Measurements from ENCODE around the gene PDLIM7. TPM values are rescaled to one million over a fixed set of nuclear protein-coding genes. Genes with fewer than 3 reads are reported as not detected.

PDLIM7 gene
- total and polyA plus RNA-seq, 2 of the 4 experiments (the other 2 are of a cell fraction): 70.4 to 534 TPM

DNA sequence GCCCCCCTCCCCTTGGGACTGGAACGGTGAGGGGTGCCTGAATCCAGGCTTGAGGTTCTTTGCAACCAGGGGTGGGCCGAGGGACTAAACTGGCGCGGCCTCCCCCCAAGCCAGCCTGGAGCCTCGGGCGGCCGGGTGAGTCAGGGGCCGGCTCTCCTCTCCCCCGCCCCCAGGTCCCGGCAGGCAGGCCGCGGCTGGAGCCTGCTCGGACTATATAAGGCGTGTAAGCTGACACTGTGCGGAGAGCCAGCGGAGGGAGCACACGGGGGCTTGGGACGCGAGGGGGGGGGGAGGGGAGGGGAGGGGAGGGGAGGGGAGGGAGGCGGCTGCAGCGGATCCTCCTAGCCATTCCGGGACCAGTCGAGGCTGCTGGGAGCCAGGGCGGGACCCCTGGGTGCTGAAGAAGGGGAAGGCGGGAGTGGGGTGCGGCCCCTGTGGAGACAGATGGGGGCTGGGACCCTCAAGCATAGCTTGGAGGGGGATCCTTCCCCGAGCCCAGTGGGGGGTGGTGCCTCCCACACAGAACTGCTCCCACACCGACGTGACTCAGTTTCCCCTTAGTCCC lies 595 bp downstream of the PDLIM7 start:
- Histone ChIP-seq H2AK9ac (replicated peaks; ENCODE audit: low read depth, low read length, poor library complexity) (peak overlapping the region; percentile 100), H3K36me3 (ENCODE audit: control insufficient read depth, insufficient read depth, low read length) (peaks cover 36% of the 10 kb centered on the region), H3K27me3 (ENCODE audit: control insufficient read depth, insufficient read depth, low read length) (no peaks in the 10 kb centered on the region), H3K14ac (replicated peaks; ENCODE audit: low read depth, low read length) (peak overlapping the region; percentile 99), H2AFZ (replicated peaks; ENCODE audit: low read length, poor library complexity) (peak overlapping the region; percentile 82), H3K27ac (ENCODE audit: insufficient read depth, low read length) (peak overlapping the region; percentile 100), H4K91ac (ENCODE audit: insufficient read depth, low read depth, low read length) (peak overlapping the region; percentile 99), H2BK120ac (ENCODE audit: low read depth, low read length) (peak overlapping the region; percentile 93), H4K8ac (ENCODE audit: low read depth in 2 of 2, low read length in 2 of 2) (peak overlapping the region; percentile 96 to 97), H2BK5ac (ENCODE audit: low read depth, low read length, poor library complexity, severe bottlenecking) (peak overlapping the region; percentile 100), H2BK20ac (ENCODE audit: low read depth, low read length) (peak overlapping the region; percentile 41; the same call in 1 of the 2 replicates), H3K9ac (ENCODE audit: low read depth, low read length) (peak overlapping the region; percentile 100), H4K20me1 (ENCODE audit: insufficient read depth, low read length) (peaks cover 52% of the 10 kb centered on the region), H4K5ac (ENCODE audit: low read depth, low read length) (peak overlapping the region; percentile 95), H2BK15ac (ENCODE audit: low read depth, low read length) (peak overlapping the region; percentile 68; the same call in 1 of the 3 replicates), H3K9me1 (ENCODE audit: insufficient read depth, low read length) (peaks cover 9% of the 10 kb centered on the region), H3K4me3 (ENCODE audit: insufficient read depth, low read depth, low read length) (peak overlapping the region; percentile 91), H3K9me3 (ENCODE audit: control insufficient read depth, insufficient read depth, low read length) (no peaks in the 10 kb centered on the region), H3K4ac (ENCODE audit: low read depth, low read length) (peak overlapping the region; percentile 100), H3K4me2 (ENCODE audit: low read depth, low read length) (peak overlapping the region; percentile 82), H3K23ac (ENCODE audit: low read depth, low read length) (peak overlapping the region; percentile 98), H2AK5ac (ENCODE audit: low read depth, low read length) (peak overlapping the region; percentile 100), H3K56ac (ENCODE audit: extremely low read depth, insufficient read depth, low read length) (peak overlapping the region; percentile 90), H3K4me1 (ENCODE audit: control insufficient read depth, insufficient read depth, low read length) (peaks cover 40% of the 10 kb centered on the region), H3K79me1 (ENCODE audit: low read depth in 1 of 2, low read length in 2 of 2) (peaks cover 21 to 57% of the 10 kb centered on the region in 2 experiments), H3K18ac (ENCODE audit: low read depth, low read length) (peak overlapping the region; percentile 94)
- intact Hi-C loops (cut with micrococcal nuclease) (loop anchor here (1.0 to 2.0 kb wide), 2 partner anchors 24 to 41 kb away; partner anchors contain the start of gene DBN1), dilution Hi-C loops (cut with HindIII; ENCODE audit: low sequenced_read_pairs, unreplicated experiment) (no loop called here), in situ Hi-C loops (cut with MboI; ENCODE audit: low sequenced_read_pairs) (no loop called here)
- WGBS, 2 experiments (ENCODE audit: extremely low coverage in 2 of 2, insufficient read length in 1 of 2): 0% methylated on average over 3 of the region's 29 CpGs; no CpG with 5 or more reads in 1 of the 2 experiments
- peak; percentile 27 for ATAC-seq (ENCODE audit: low read depth)
- DNase-seq: peak; percentile 94
- TF ChIP-seq CHD1 (IDR thresholded peaks at IDR 0.05; ENCODE audit: low read depth, low read length) (peak; percentile 25; the same call in 1 of the 2 replicates), BHLHE40 (IDR thresholded peaks at IDR 0.05; ENCODE audit: low read depth, low read length) (peak; percentile 2; the same call in 1 of the 2 replicates), FOS (IDR thresholded peaks at IDR 0.05; ENCODE audit: low read depth, low read length) (peak; percentile 52; the same call in 1 of the 2 replicates), MAZ (IDR thresholded peaks at IDR 0.05; ENCODE audit: borderline replicate concordance, low read depth, low read length) (peak; percentile 95), POLR2A (IDR thresholded peaks at IDR 0.05; ENCODE audit: low read depth, low read length) (peak; percentile 67; the same call in 1 of the 2 replicates), CEBPB (IDR thresholded peaks at IDR 0.05; ENCODE audit: low read depth, low read length) (no peak), RAD21 (IDR thresholded peaks at IDR 0.05; ENCODE audit: low read length) (no peak), CTCF (conservative IDR thresholded peaks at IDR 0.05; ENCODE audit: low read depth, low read length) (no peak), RCOR1 (IDR thresholded peaks at IDR 0.05; ENCODE audit: insufficient replicate concordance, low read length) (no peak)
- CTCF ChIA-PET: interaction anchor here (0.7 to 1.0 kb wide), 3 partner anchors 93 to 106 kb away, joined by 3 to 4 read pairs (median 3); partner anchors contain the start of gene PFN3
- POLR2A ChIA-PET (ENCODE audit: unreplicated experiment): interaction anchor here (0.6 to 1.3 kb wide), 6 partner anchors 19 to 529 kb away, joined by 3 to 4 read pairs (median 4); partner anchors contain the start of genes DDX41 and GRK6
- no TSS peak for BruUV-seq (replicated peaks)

Measured in IMR-90 (cell line).